Left renal cortex interstitium (tissue), 4 donors: Measurements from ENCODE around the gene POLR1E. TPM values are rescaled to one million over a fixed set of nuclear protein-coding genes. Genes with fewer than 3 reads are reported as not detected.

Source experiments
- DNase-seq, 4 donors: peaks; one replicate each; pipeline ENCODE4 v3.0.0-alpha.2; 2013; ENCODE audit warnings: low read depth in 4 of 4, low spot score in 2 of 4, missing footprints in 1 of 4
- polyA plus RNA-seq, 4 donors: library from polyadenylated mRNA; unstranded; fragments of 120-200 nt; gene quantifications; one replicate each; pipeline ENCODE4 v1.2.1, GENCODE V29; 2013; ENCODE audit not compliant: insufficient read length in 4 of 4

The POLR1E gene
- 10 to 100 TPM; 23.0 to 26.0 (median 23.7) TPM for polyA plus RNA-seq

DNA sequence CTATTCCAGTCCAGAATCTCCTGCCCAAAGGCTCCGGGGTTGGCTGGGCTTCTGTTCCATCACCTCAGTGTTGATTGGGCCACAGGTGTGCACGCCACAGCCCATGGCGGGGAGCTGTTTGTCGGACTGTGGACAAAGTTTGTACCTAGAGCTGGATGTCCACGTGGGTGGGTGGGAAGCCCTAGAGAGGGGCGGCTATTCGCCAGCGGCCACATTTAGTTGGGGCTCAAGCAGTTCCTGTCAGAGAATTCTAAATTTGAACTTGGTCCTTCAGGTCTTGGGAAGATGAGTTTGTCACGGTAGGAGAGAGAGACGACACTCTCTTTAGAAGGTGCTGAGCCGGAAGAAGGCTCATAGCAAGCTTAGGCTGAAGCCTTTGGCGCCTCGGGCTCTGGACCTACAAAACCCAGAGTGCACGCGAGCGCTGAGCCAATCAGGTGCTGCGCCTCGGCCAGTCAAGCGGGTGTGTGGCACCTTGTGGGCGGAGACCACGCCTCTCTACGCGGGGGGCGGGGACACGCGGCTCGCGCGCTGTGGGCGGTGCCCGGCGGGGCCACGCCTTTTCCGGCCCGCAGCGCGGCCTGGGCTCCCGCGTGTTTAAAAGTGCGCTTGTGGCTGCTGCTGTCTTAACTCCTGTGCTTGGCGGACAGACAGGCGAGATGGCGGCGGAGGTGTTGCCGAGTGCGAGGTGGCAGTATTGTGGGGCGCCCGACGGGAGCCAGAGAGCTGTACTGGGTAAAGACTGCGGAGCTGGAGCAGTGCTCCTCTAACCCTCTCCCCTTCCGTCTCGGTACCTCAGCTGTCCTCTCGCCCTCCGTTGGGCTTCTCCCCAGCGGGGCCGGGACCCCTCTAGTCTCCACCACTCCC is at the start of gene POLR1E:
Gene POLR1E (plus strand): TSS at position 560 of the 867 bp plus-strand sequence. CDS start 100 bp downstream, at position 660.
- peak in 2 of 4 donors; percentile 82 to 84 for DNase-seq

- no peak for DNase-seq
Observed at GRCh38 chr9:37436540-37436939, 49.2 kb upstream of the POLR1E start.

- no peak for DNase-seq
Observed at GRCh38 chr9:37437010-37437409, 48.7 kb upstream of the POLR1E start.

GRCh38 chr9:37437621-37438020 is 48.1 kb upstream of the POLR1E start:
- no peak for DNase-seq

DNA sequence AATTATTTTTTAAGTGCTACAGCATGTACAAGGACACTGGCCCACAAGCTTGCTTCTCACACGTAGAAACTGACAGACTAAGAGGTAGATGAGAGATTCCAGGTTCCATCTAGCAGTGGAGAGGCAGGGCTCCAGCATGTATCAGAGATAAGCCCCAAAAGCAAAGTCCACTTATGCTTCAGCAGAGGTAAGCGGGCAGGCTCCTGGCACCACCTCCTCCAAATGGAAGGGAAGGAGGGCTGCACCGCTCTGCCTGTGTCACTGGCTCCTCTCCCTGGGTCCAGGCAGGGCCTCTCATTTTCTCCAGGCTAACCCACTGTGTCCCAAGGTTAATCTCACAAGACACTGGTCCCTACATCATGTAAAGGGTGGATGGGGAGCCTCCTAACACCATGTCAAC is 47.4 kb upstream of the POLR1E start:
- DNase-seq: no peak

- no peak for DNase-seq
Observed at GRCh38 chr9:37441776-37442370, 43.9 kb upstream of the POLR1E start.

DNA sequence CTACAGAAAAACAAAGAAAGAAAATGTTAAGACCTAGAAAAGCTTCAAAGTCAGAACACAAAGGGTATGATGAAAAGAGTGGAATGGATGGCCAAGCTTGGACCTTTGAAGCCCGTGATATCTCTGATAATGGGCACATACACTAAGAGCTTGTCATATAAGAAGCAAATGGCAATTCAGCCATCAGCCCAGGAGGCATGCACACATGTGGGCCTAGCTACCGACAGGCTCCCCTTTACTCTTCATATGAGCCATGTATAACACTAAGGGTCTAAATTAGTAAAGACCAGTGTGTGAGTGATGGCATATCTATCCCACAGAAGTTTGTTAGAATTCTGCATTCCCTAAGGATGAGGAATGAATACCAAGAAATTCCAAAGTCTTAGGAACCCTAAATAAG is 43.2 kb upstream of the POLR1E start:
- DNase-seq: no peak

DNA sequence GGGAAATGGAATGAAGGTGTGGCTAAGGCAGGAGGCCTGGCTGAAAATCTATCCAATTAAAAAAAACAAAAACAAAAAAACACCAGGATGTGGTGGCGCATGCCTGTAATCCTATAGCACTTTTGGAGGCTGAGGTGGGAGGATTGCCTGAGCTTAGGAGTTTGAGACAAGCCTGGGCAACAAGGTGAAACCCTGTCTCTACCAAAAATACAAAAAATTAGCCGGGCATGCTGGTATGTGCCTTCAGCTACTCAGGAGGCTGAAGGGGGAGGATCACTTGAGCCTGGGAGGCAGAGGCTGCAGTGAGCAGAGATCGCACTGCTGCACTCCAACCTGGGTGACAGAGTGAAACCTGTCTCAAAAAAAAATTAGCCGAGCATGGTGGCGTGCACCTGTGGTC is 42.2 kb upstream of the POLR1E start:
- no peak for DNase-seq

GRCh38 chr9:37444890-37445289 is 40.9 kb upstream of the POLR1E start:
- DNase-seq: no peak

DNA sequence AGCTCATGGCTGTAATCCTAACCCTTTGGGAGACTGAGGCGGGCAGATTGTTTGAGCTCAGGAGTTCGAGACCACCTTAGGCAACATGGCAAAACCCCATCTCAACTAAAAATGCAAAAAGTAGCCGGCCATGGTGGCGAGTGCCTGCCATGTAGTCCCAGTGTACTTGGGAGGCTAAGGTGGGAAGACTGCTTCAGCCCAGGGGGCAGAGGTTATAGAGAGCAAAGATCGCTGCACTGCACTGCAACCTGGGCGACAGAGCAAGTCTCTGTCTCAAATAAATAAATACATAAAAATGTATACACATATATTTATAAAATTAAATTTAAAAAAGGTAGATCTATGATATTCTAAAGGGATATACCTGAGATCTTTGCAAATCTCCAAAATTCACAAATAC is 39.9 kb upstream of the POLR1E start:
- DNase-seq: no peak

DNA sequence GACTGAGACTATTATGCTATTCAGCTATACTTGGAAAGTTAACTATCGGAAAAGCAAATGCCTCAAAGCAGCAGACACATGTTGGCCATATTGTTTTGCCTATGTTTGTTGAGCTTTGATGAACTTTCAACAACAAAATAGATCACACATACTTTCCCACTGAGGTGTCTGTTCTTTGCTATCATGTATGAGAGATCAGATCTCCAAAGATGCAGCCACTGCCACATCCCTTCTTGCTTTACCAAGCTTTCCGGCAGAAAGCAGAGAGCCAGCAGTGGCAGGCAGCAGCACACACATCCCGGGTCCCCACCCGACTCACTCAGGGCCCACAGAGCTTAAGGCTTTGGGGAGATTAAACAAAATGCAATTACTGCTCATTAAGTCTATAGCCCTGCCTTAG is 39.3 kb upstream of the POLR1E start:
- DNase-seq: no peak

- no peak for DNase-seq
Observed at GRCh38 chr9:37447111-37447510, 38.6 kb upstream of the POLR1E start.

DNA sequence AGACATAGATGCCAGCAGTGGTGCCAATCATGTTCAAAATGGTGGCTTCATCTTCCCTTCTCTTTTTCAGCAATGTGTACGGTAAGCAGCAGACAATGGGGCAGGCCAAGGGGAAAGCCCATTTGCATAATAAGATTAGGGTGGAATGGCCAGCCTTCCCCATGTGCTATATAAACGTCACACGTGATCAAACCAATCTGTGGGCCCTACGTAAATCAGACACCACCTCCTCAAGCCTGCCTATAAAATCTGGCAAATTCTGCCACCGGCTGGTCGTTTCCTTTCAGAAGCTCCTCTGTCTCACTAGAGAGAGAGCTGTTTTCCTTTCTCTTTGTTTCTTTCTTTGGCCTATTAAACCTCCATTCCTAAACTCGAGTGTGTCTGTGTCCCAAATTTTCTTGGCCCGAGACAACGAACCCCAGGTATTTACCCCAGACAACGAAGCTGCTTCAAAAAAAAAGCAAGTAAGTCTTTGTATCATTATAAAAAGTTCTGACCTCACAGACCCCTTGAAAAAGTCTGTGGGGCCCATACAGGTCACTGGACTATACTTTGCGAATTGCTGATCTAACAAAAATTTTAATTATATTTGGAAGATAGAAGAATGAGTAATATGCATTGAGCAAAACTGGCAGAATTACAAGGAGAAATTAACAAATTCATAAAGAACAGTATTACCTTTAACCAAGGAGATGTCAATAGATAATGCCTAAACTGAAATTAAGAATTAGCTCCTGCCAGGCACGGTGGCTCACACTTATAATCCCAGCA is 35.7 kb upstream of the POLR1E start:
- no peak for DNase-seq

DNA sequence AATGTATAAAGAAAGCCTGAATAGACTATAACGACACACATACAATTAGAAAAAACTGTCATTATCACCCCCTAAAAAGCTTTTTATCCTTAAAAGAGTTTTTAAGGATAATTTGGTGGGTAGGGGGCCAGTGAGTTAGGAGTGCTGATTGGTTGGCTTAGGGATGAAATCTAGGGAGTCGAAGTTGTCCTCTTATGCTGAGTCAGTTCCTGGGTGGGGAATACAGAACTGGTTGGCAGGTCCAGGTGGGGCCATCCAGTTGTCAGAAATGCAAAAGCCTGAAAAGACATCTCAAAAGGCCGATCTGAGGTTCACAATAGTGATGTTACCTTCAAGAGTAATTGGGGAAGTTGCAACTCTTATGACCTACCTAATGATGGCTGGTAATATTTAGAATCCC is 34.1 kb upstream of the POLR1E start:
- no peak for DNase-seq

DNA sequence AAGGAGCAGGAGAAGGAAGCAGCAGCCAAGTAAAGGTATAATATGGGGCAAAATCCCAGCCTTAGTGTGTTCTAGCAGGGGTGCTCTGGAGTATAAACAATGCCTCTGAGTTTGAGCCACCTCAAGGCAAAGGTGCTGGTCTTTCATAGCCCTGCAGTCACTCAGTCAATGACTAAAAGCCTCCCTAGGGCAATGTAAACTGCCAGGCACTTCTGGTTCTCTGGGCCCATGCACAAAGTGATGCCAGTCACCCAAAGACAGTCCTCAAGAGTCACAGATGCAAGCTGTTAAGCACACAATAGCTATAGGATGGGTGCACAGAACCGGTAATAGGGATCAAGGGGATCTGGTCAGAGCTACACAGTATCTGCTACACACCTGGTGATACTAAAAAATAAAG is 33.1 kb upstream of the POLR1E start:
- DNase-seq: no peak

DNA sequence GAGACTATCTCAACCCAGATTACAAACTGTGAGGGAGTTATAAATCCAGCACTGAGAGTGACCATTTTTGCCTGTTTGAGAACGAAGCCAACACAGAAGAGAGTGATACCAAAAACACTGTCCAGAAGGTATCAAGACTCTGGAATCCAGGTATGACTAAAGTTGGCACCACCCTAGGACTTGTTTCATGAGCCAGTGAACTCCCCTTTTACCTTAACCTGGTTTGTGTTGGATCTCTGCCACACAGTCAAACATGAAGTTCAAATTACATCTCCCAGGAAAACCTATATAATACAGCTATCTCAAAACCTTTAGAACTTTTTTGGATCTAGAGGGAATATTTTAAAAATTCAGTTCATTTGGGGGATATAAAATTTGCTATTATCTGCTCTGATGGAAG is 31.9 kb upstream of the POLR1E start:
- no peak for DNase-seq

GRCh38 chr9:37454238-37454637 is 31.5 kb upstream of the POLR1E start:
- DNase-seq: no peak

GRCh38 chr9:37455884-37456647 is 29.7 kb upstream of the POLR1E start:
- no peak for DNase-seq

- no peak for DNase-seq
Observed at GRCh38 chr9:37456817-37457216, 28.9 kb upstream of the POLR1E start.

DNA sequence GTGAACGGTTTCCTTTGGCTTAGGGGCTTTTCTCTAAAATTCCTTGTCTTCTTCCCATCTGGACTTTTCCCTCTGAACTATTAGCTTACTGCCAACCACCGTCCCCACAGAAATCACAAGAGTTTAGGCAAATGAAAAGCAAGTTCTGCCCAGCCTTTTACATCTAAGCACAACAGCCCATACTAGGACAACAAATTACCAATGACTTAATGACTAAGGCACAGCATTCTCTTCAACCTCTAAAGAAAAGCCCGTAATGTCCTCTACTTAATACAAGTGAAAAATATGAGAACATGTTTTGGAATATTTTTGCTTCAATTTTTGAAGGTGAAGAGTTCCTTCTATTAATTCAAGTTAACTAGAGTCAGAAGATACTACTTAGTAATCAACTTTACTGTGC is 21.7 kb upstream of the POLR1E start:
- no peak for DNase-seq
